OCI-LY1 (cell line): ENCODE results near the gene CD248.

Source experiments
- H2AFZ ChIP-seq: fragments of 200-600 bp; sonication (generic), shearing (Covaris generic); 2 replicates; pipeline ENCODE4 v1.6.0; 2014; ENCODE audit warnings: antibody characterized with exemption, mild to moderate bottlenecking, low read length
- H3F3A ChIP-seq: fragments of 200-600 bp; sonication (generic), shearing (Covaris generic); 2 replicates; pipeline ENCODE4 v1.6.0; 2014; ENCODE audit warnings: mild to moderate bottlenecking, antibody characterized with exemption, low read length, moderate library complexity; ENCODE audit not compliant: insufficient read depth
- H3K27ac ChIP-seq: fragments of 200-600 bp; sonication (generic); 2 replicates; pipeline ENCODE4 v1.5.1; 2014; ENCODE audit warnings: low read length, mixed run types, mild to moderate bottlenecking, low read depth; ENCODE audit not compliant: poor library complexity, severe bottlenecking
- H3K27me3 ChIP-seq: fragments of 200-600 bp; sonication (generic); 2 replicates; pipeline ENCODE4 v1.6.0; 2014; ENCODE audit warnings: antibody characterized with exemption, mild to moderate bottlenecking, low read length, moderate library complexity; ENCODE audit not compliant: insufficient read depth
- H3K36me3 ChIP-seq: fragments of 200-600 bp; sonication (generic); 2 replicates; pipeline ENCODE4 v1.6.1; 2014; ENCODE audit warnings: mild to moderate bottlenecking, antibody characterized with exemption, low read length, moderate library complexity, mixed read lengths; ENCODE audit not compliant: insufficient read depth
- H3K4me1 ChIP-seq: fragments of 200-600 bp; sonication (generic); 2 replicates; pipeline ENCODE4 v1.5.1; 2014; ENCODE audit warnings: mild to moderate bottlenecking, low read length, moderate library complexity; ENCODE audit not compliant: insufficient read depth, severe bottlenecking
- H3K4me2 ChIP-seq: fragments of 200-600 bp; sonication (generic), shearing (Covaris generic); 2 replicates; pipeline ENCODE4 v1.6.1; 2014; ENCODE audit warnings: low read length
- H3K4me3 ChIP-seq: fragments of 200-600 bp; sonication (generic); 2 replicates; pipeline ENCODE4 v1.5.1; 2014; ENCODE audit warnings: low read length, low read depth, mild to moderate bottlenecking, mixed read lengths; ENCODE audit not compliant: poor library complexity, severe bottlenecking
- H3K79me2 ChIP-seq: fragments of 200-600 bp; shearing (Covaris generic); 2 replicates; pipeline ENCODE4 v1.6.1; 2016; ENCODE audit warnings: mixed run types, low read length, mixed read lengths; ENCODE audit not compliant: insufficient read depth
- H3K9ac ChIP-seq: fragments of 200-600 bp; sonication (generic), shearing (Covaris generic); 2 replicates; pipeline ENCODE4 v1.6.1; 2014; ENCODE audit warnings: mild to moderate bottlenecking, low read length, mixed read lengths
- H3K9me2 ChIP-seq: fragments of 200-600 bp; sonication (generic), shearing (Covaris generic); 2 replicates; pipeline ENCODE4 v1.6.1; 2014; ENCODE audit warnings: low read depth, mild to moderate bottlenecking, low read length, mixed read lengths
- H3K9me3 ChIP-seq: fragments of 200-600 bp; shearing (Covaris generic); 2 replicates; pipeline ENCODE4 v1.6.1; 2014; ENCODE audit warnings: low read length, mixed read lengths
- H4K20me1 ChIP-seq: fragments of 200-600 bp; sonication (generic), shearing (Covaris generic); 2 replicates; pipeline ENCODE4 v1.6.0; 2016; ENCODE audit warnings: mild to moderate bottlenecking, low read length; ENCODE audit not compliant: insufficient read depth
- CTCF ChIP-seq: fragments of 200-600 bp; sonication (generic), shearing (Covaris generic); IDR thresholded peaks from 2 replicates; pipeline ENCODE4 v1.5.1; 2017; ENCODE audit warnings: mild to moderate bottlenecking, antibody characterized with exemption, low read length, moderate library complexity, mixed read lengths
- EZH2 ChIP-seq: fragments of 200-600 bp; sonication (generic), shearing (Covaris generic); IDR thresholded peaks from 2 replicates; pipeline ENCODE4 v1.8.0; 2017; ENCODE audit warnings: borderline replicate concordance, mixed run types, mild to moderate bottlenecking, antibody characterized with exemption, low read length, moderate library complexity, mixed read lengths

CD248 gene

GRCh38 chr11:66331542-66332370, 14.9 kb upstream of the CD248 start:
- Histone ChIP-seq H3K27me3 (peaks cover 8% of the 10 kb centered on the region), H3K36me3 (peaks cover 1% of the 10 kb centered on the region; the same call in 1 of the 2 replicates), H3K4me1 (peaks cover 11% of the 10 kb centered on the region), H3K9ac (no peak overlapping the region), H3K9me3 (no peaks in the 10 kb centered on the region), H2AFZ (no peak overlapping the region), H3K79me2 (no peaks in the 10 kb centered on the region), H4K20me1 (no peaks in the 10 kb centered on the region), H3F3A (no peaks in the 10 kb centered on the region), H3K9me2 (no peaks in the 10 kb centered on the region), H3K4me2 (no peak overlapping the region), H3K4me3 (no peak overlapping the region), H3K27ac (no peak overlapping the region)
- TF ChIP-seq EZH2 (no peak), CTCF (no peak)

- H3K9me3 ChIP-seq: no peaks in the 10 kb centered on the region
- H3F3A ChIP-seq: no peaks in the 10 kb centered on the region
Observed at GRCh38 chr11:66330931-66331330, 14.1 kb upstream of the CD248 start.

GRCh38 chr11:66329165-66329673, 12.4 kb upstream of the CD248 start:
- Histone ChIP-seq H3K4me1 (peaks cover 26% of the 10 kb centered on the region), H3F3A (no peaks in the 10 kb centered on the region), H3K9ac (no peak overlapping the region), H3K9me2 (no peaks in the 10 kb centered on the region), H2AFZ (no peak overlapping the region), H3K27me3 (peaks cover 8% of the 10 kb centered on the region), H3K9me3 (no peaks in the 10 kb centered on the region), H3K4me3 (no peak overlapping the region), H3K27ac (no peak overlapping the region), H3K36me3 (no peaks in the 10 kb centered on the region), H4K20me1 (no peaks in the 10 kb centered on the region), H3K79me2 (no peaks in the 10 kb centered on the region), H3K4me2 (no peak overlapping the region)
- TF ChIP-seq CTCF: no peak
- no peak for TF ChIP-seq EZH2

More at GRCh38 chr11:66330931-66331330, 14.1 kb upstream of the CD248 start:
- Histone ChIP-seq H3K4me2 (no peak overlapping the region), H3K27ac (no peak overlapping the region), H3K9ac (no peak overlapping the region), H3K79me2 (no peaks in the 10 kb centered on the region), H2AFZ (no peak overlapping the region), H3K27me3 (peaks cover 8% of the 10 kb centered on the region), H3K9me2 (no peaks in the 10 kb centered on the region), H4K20me1 (no peaks in the 10 kb centered on the region), H3K4me3 (no peak overlapping the region), H3K36me3 (no peaks in the 10 kb centered on the region), H3K4me1 (peaks cover 19% of the 10 kb centered on the region)
- TF ChIP-seq CTCF (no peak), EZH2 (no peak)
